Caco-2 (cell line): Measurements from ENCODE around the gene DOP1B. TPM values are rescaled to one million over a fixed set of nuclear protein-coding genes. Genes with fewer than 3 reads are reported as not detected.

Experiments
- BruUV-seq: library from RNA; stranded (reverse); fragments of 400-500 nt; replicated peaks from 2 replicates; lab custom pipeline; 2021; lab: Mats Ljungman, UMichigan
- CTCF ChIA-PET: fragments of 300-600 bp; sonication (Branson Sonifier 250); formaldehyde crosslinking; loops from one replicate; lab custom pipeline; 2022; ENCODE audit warnings: antibody characterized with exemption; lab: Charles Lee
- POLR2A ChIA-PET: fragments of 300-600 bp; sonication (Branson Sonifier 250); formaldehyde crosslinking; loops from one replicate; lab custom pipeline; 2022; ENCODE audit warnings: antibody characterized with exemption; lab: Charles Lee
- DNase-seq, 2 experiments: peaks; one replicate each; pipeline versions ENCODE4 v3.0.0 to v3.0.0-alpha.2; 2020 to 2022
- H3K27me3 ChIP-seq: replicated peaks from 2 replicates; pipeline ENCODE4 v1.6.0; 2011; ENCODE audit warnings: low read length; ENCODE audit not compliant: control insufficient read depth, insufficient read depth
- H3K36me3 ChIP-seq: 2 replicates; pipeline ENCODE4 v1.5.1; 2011; ENCODE audit warnings: low read length; ENCODE audit not compliant: control insufficient read depth, insufficient read depth
- H3K4me1 ChIP-seq: fragments of 250-450 bp; sonication (Bioruptor Pico); 2 replicates; pipeline ENCODE4 v1.5.1; 2020; ENCODE audit warnings: mild to moderate bottlenecking
- H3K4me3 ChIP-seq: 2 replicates; pipeline ENCODE4 v1.5.1; 2011; ENCODE audit warnings: low read depth, mild to moderate bottlenecking, control low read depth, low read length
- H3K9me3 ChIP-seq: fragments of 250-450 bp; sonication (Bioruptor Pico); 2 replicates; pipeline ENCODE4 v1.5.1; 2020; ENCODE audit warnings: mild to moderate bottlenecking, moderate library complexity
- H3K27ac Mint-ChIP-seq: one replicate; pipeline ENCODE4 v1.8.0; 2022; ENCODE audit warnings: mixed read lengths; ENCODE audit not compliant: unreplicated experiment
- H3K27me3 Mint-ChIP-seq: one replicate; pipeline ENCODE4 v1.8.0; 2022; ENCODE audit warnings: mixed read lengths; ENCODE audit not compliant: insufficient read depth, unreplicated experiment
- H3K36me3 Mint-ChIP-seq: one replicate; pipeline ENCODE4 v1.8.0; 2022; ENCODE audit warnings: mild to moderate bottlenecking, mixed read lengths; ENCODE audit not compliant: insufficient read depth, unreplicated experiment
- H3K4me1 Mint-ChIP-seq: one replicate; pipeline ENCODE4 v1.8.0; 2022; ENCODE audit warnings: low read depth, mixed read lengths; ENCODE audit not compliant: unreplicated experiment
- H3K4me3 Mint-ChIP-seq: one replicate; pipeline ENCODE4 v1.8.0; 2022; ENCODE audit warnings: mild to moderate bottlenecking, moderate library complexity, mixed read lengths; ENCODE audit not compliant: unreplicated experiment
- H3K9me3 Mint-ChIP-seq: one replicate; pipeline ENCODE4 v1.8.0; 2022; ENCODE audit warnings: mixed read lengths; ENCODE audit not compliant: unreplicated experiment
- CTCF ChIP-seq, 2 experiments: fragments of 200-600 bp in 1 of 2; IDR thresholded peaks; 1 replicate in 1 of 2; 2 replicates in 1 of 2; pipeline versions ENCODE4 v1.5.1 to v1.8.0; 2011 to 2022; ENCODE audit warnings: antibody characterized with exemption in 1 of 2, control low read depth in 1 of 2, inconsistent platforms in 1 of 2, low read depth in 1 of 2, low read length in 1 of 2, mild to moderate bottlenecking in 1 of 2, moderate library complexity in 1 of 2; ENCODE audit not compliant: insufficient read depth in 1 of 2, severe bottlenecking in 1 of 2, unreplicated experiment in 1 of 2
- intact Hi-C: fragments of 100-400 bp; cut with micrococcal nuclease; formaldehyde crosslinking; loops from one replicate; pipeline ENCODE4 v1.10.0; 2022; ENCODE audit not compliant: unreplicated experiment
- total RNA-seq: library from RNA; stranded (reverse); gene quantifications from 2 replicates; pipeline ENCODE4 v1.2.3, GENCODE V29; 2022

Gene DOP1B
- total RNA-seq, 1 experiment from 2014 or later: 15.9 TPM

- Histone ChIP-seq H3K4me3 (no peak overlapping the region), H3K36me3 (no peaks in the 10 kb centered on the region), H3K9me3 (no peaks in the 10 kb centered on the region), H3K27me3 (no peaks in the 10 kb centered on the region), H3K4me1 (peaks cover 20% of the 10 kb centered on the region)
- H3K4me1 Mint-ChIP-seq: peaks cover 28% of the 10 kb centered on the region
- ChIA-PET CTCF (interaction anchor here (0.8 kb wide), 1 partner anchor 21 kb away, joined by 5 read pairs; no protein-coding TSS in a partner anchor), POLR2A (no interaction called here)
- no peak for TF ChIP-seq CTCF (IDR thresholded peaks at IDR 0.05; ENCODE audit: insufficient read depth in 1 of 2, low read depth in 1 of 2, low read length in 1 of 2, severe bottlenecking in 1 of 2, unreplicated experiment in 1 of 2)
- H3K36me3 Mint-ChIP-seq: peaks cover 17% of the 10 kb centered on the region
- no TSS peak for BruUV-seq
- H3K9me3 Mint-ChIP-seq: no peaks in the 10 kb centered on the region
- H3K27ac Mint-ChIP-seq: no peak overlapping the region
- peak; percentile 43 to 69 for DNase-seq
- intact Hi-C loops: no loop called here
- H3K27me3 Mint-ChIP-seq: no peaks in the 10 kb centered on the region
- H3K4me3 Mint-ChIP-seq: no peak overlapping the region
Measured at GRCh38 chr21:36183144-36183795, 26.6 kb downstream of the DOP1B start.

GRCh38 chr21:36184545-36184944 lies 27.9 kb downstream of the DOP1B start:
- ChIA-PET CTCF (no interaction called here), POLR2A (no interaction called here)
- intact Hi-C loops: no loop called here
- Mint-ChIP-seq H3K27ac (no peak overlapping the region), H3K4me1 (peaks cover 34% of the 10 kb centered on the region), H3K27me3 (no peaks in the 10 kb centered on the region), H3K4me3 (no peak overlapping the region), H3K9me3 (no peaks in the 10 kb centered on the region), H3K36me3 (peaks cover 20% of the 10 kb centered on the region)
- H3K36me3 ChIP-seq: no peaks in the 10 kb centered on the region
- no peaks in the 10 kb centered on the region for H3K27me3 ChIP-seq
- no TSS peak for BruUV-seq
- no peaks in the 10 kb centered on the region for H3K9me3 ChIP-seq
- H3K4me3 ChIP-seq: no peak overlapping the region
- no peak for DNase-seq
- no peak for TF ChIP-seq CTCF (IDR thresholded peaks at IDR 0.05; ENCODE audit: insufficient read depth in 1 of 2, low read depth in 1 of 2, low read length in 1 of 2, severe bottlenecking in 1 of 2, unreplicated experiment in 1 of 2)
- H3K4me1 ChIP-seq: peaks cover 33% of the 10 kb centered on the region

- H3K9me3 Mint-ChIP-seq: no peaks in the 10 kb centered on the region
Measured at GRCh38 chr21:36185523-36185922, 28.9 kb downstream of the DOP1B start.

More at GRCh38 chr21:36185523-36185922, 28.9 kb downstream of the DOP1B start:
- no peaks in the 10 kb centered on the region for H3K36me3 ChIP-seq
- peak overlapping the region; percentile 61 for H3K27ac Mint-ChIP-seq
- no peaks in the 10 kb centered on the region for H3K27me3 Mint-ChIP-seq
- no peaks in the 10 kb centered on the region for H3K27me3 ChIP-seq
- H3K4me1 Mint-ChIP-seq: peaks cover 34% of the 10 kb centered on the region
- TF ChIP-seq CTCF (IDR thresholded peaks at IDR 0.05; ENCODE audit: insufficient read depth in 1 of 2, low read depth in 1 of 2, low read length in 1 of 2, severe bottlenecking in 1 of 2, unreplicated experiment in 1 of 2): no peak
- H3K4me1 ChIP-seq: peaks cover 34% of the 10 kb centered on the region
- H3K9me3 ChIP-seq: no peaks in the 10 kb centered on the region
- ChIA-PET CTCF (interaction anchor here (0.6 kb wide), 1 partner anchor 1327 kb away, joined by 4 read pairs; no protein-coding TSS in a partner anchor), POLR2A (no interaction called here)
- BruUV-seq: no TSS peak
- no peak overlapping the region for H3K4me3 Mint-ChIP-seq
- no peak for DNase-seq
- intact Hi-C loops: no loop called here
- no peak overlapping the region for H3K4me3 ChIP-seq
- peaks cover 20% of the 10 kb centered on the region for H3K36me3 Mint-ChIP-seq
